ENCODE data around the gene LRFN4. TPM values are rescaled to one million over a fixed set of nuclear protein-coding genes. Genes with fewer than 3 reads are reported as not detected.

The LRFN4 gene
- total RNA-seq, 1 experiment from 2014 or later, result 56.7 TPM

GRCh38 chr11:66901964-66902390, 45.1 kb downstream of the LRFN4 start:
- TF ChIP-seq CTCF (IDR thresholded peaks at IDR 0.05), result no peak
- no peak for TF ChIP-seq REST (IDR thresholded peaks at IDR 0.05; ENCODE audit: insufficient read depth in 1 of 2, low read depth in 2 of 2, low read length in 1 of 2)
- TF ChIP-seq SIN3A (IDR thresholded peaks at IDR 0.05; ENCODE audit: borderline replicate concordance, insufficient read depth, low read depth, low read length), result no peak
- no peak for TF ChIP-seq TCF7L2 (IDR thresholded peaks at IDR 0.05; ENCODE audit: low read depth, low read length)
- TF ChIP-seq POLR2AphosphoS5 (IDR thresholded peaks at IDR 0.05; ENCODE audit: low read depth, low read length), result no peak
- DNase-seq (ENCODE audit: low read depth, low spot score), result no peak
- ATAC-seq, result no peak
- BruUV-seq (replicated peaks), result no TSS peak
- intact Hi-C loops (cut with micrococcal nuclease; ENCODE audit: unreplicated experiment), result no loop called here
- H3K4me1 ChIP-seq (ENCODE audit: control insufficient read depth, insufficient read depth, low read length), result peaks cover 15% of the 10 kb centered on the region
- ChIA-PET CTCF (no interaction called here), POLR2A (no interaction called here)
- H3K9me3 ChIP-seq (ENCODE audit: control insufficient read depth, insufficient read depth, low read depth, low read length), result no peaks in the 10 kb centered on the region
- no peak overlapping the region for H3K27ac ChIP-seq (ENCODE audit: low read length)
- H3K27me3 ChIP-seq (ENCODE audit: control insufficient read depth, insufficient read depth, low read length), result no peaks in the 10 kb centered on the region
- in situ Hi-C loops (cut with HindIII; ENCODE audit: low pct_unique_long_range_greater_than_20kb, low sequenced_read_pairs), result no loop called here
- H3K36me3 ChIP-seq (ENCODE audit: control insufficient read depth, insufficient read depth, low read length), result no peaks in the 10 kb centered on the region
- no peak overlapping the region for H3K4me3 ChIP-seq (ENCODE audit: low read depth in 2 of 2, low read length in 2 of 2)

DNA sequence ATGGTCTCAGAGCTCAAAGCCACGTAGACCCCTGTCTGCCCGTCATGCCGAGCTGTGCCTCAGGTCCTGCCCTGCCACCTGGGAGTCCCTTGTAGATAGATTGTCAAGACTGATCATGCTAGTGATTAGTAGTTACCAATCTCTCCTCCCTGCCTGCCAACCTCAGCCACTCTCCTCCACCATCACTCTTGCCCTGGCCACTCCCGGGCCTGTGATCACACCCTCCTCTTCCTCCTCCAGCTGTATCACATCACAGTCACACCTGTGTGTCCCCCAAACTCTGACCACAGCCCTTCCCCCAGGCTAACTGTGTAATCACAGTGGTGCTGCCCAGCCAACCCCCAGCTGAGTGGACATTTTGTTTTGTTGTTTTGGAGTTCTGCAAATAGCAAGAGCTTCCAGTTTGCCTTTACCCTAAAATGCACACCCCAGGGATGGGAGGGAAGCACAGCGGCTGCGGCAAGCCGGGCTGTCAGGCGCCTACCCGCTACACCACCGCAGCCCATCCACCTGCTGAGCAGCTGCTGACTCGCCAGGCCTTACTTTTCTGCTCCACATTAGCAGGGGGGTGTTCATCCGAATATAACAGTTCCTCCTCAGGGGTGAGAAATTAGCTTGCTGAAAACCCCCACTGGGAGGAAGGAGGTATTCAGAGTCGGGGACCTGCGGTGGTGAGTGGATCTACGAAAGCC, 45.8 kb downstream of the LRFN4 start:
- H3K4me1 ChIP-seq (ENCODE audit: control insufficient read depth, insufficient read depth, low read length), result peaks cover 15% of the 10 kb centered on the region
- no TSS peak for BruUV-seq (replicated peaks)
- no peak for TF ChIP-seq TCF7L2 (IDR thresholded peaks at IDR 0.05; ENCODE audit: low read depth, low read length)
- TF ChIP-seq SIN3A (IDR thresholded peaks at IDR 0.05; ENCODE audit: borderline replicate concordance, insufficient read depth, low read depth, low read length), result no peak
- TF ChIP-seq REST (IDR thresholded peaks at IDR 0.05; ENCODE audit: insufficient read depth in 1 of 2, low read depth in 2 of 2, low read length in 1 of 2), result no peak
- TF ChIP-seq CTCF (IDR thresholded peaks at IDR 0.05), result no peak
- TF ChIP-seq POLR2AphosphoS5 (IDR thresholded peaks at IDR 0.05; ENCODE audit: low read depth, low read length), result no peak
- no peak overlapping the region for H3K4me3 ChIP-seq (ENCODE audit: low read depth in 2 of 2, low read length in 2 of 2)
- H3K36me3 ChIP-seq (ENCODE audit: control insufficient read depth, insufficient read depth, low read length), result no peaks in the 10 kb centered on the region
- no peaks in the 10 kb centered on the region for H3K9me3 ChIP-seq (ENCODE audit: control insufficient read depth, insufficient read depth, low read depth, low read length)
- intact Hi-C loops (cut with micrococcal nuclease; ENCODE audit: unreplicated experiment) (no loop called here), in situ Hi-C loops (cut with HindIII; ENCODE audit: low pct_unique_long_range_greater_than_20kb, low sequenced_read_pairs) (no loop called here)
- CTCF ChIA-PET, result interaction anchor here (0.7 kb wide), 1 partner anchor 150 kb away, joined by 3 read pairs; no protein-coding TSS in a partner anchor
- POLR2A ChIA-PET, result interaction anchor here (0.6 kb wide), 1 partner anchor 35 kb away, joined by 3 read pairs; no protein-coding TSS in a partner anchor
- DNase-seq (ENCODE audit: low read depth, low spot score), result no peak
- H3K27ac ChIP-seq (ENCODE audit: low read length), result no peak overlapping the region
- no peaks in the 10 kb centered on the region for H3K27me3 ChIP-seq (ENCODE audit: control insufficient read depth, insufficient read depth, low read length)
- ATAC-seq, result no peak
